GM12878 (cell line): ENCODE data around the gene BCOR. TPM values are rescaled to one million over a fixed set of nuclear protein-coding genes. Genes with fewer than 3 reads are reported as not detected.
A peak's percentile ranks its signal among the peaks of the same experiment; 100 is the strongest.

Experiments used
- ATAC-seq: fragments of 200-7000 bp; cut with Tn5 transposase; 3 replicates; pipeline ENCODE4 v1.9.1; 2020; ENCODE audit warnings: mild to moderate bottlenecking, moderate library complexity
- BruUV-seq: library from RNA; stranded (reverse); fragments of 400-500 nt; replicated peaks from 2 replicates; lab custom pipeline; 2021; lab: Mats Ljungman, UMichigan
- CTCF ChIA-PET: fragments of 300-600 bp; sonication (Branson Sonifier 250); formaldehyde crosslinking; extraction: SDS; loops from one replicate; lab custom pipeline; 2021; ENCODE audit warnings: inconsistent platforms; lab: Yijun Ruan, JAX
- POLR2A ChIA-PET: fragments of 350-600 bp; formaldehyde crosslinking; extraction: SDS; loops from one replicate; lab custom pipeline; 2021; ENCODE audit warnings: inconsistent platforms; lab: Charles Lee
- RAD21 ChIA-PET: fragments of 300-600 bp; sonication (Branson Sonifier 250); formaldehyde crosslinking; loops from one replicate; lab custom pipeline; 2023; ENCODE audit warnings: antibody characterized with exemption; ENCODE audit not compliant: unreplicated experiment; lab: Charles Lee
- SMC1A ChIA-PET: fragments of 300-600 bp; sonication (Branson Sonifier 250); formaldehyde crosslinking; loops from one replicate; lab custom pipeline; 2023; ENCODE audit not compliant: unreplicated experiment, uncharacterized antibody; lab: Charles Lee
- DNase-seq: peaks from one replicate; pipeline ENCODE4 v3.0.0-alpha.2; 2011; ENCODE audit warnings: low read depth, low spot score
- FAIRE-seq: peaks from 3 replicates; lab custom pipeline; 2011; peaks lifted over from hg19 to GRCh38; lab: Jason Lieb, UNC
- H2AFZ ChIP-seq: 2 replicates; pipeline ENCODE4 v1.6.0; 2011; ENCODE audit warnings: low read depth, low read length, control low read depth; ENCODE audit not compliant: control insufficient read depth
- H3K27ac ChIP-seq: 2 replicates; pipeline ENCODE4 v1.5.1; 2011; ENCODE audit warnings: control low read depth; ENCODE audit not compliant: control insufficient read depth, insufficient read depth
- H3K27me3 ChIP-seq, 2 experiments: replicated peaks in 1 of 2; 2 replicates each; pipeline versions ENCODE4 v1.6.0 to v1.6.1; 2011; ENCODE audit warnings: low read length in 1 of 2; ENCODE audit not compliant: control insufficient read depth in 2 of 2, insufficient read depth in 2 of 2
- H3K36me3 ChIP-seq, 2 experiments: 2 replicates each; pipeline ENCODE4 v1.5.1; 2011; ENCODE audit warnings: low read length in 1 of 2; ENCODE audit not compliant: control insufficient read depth in 2 of 2, insufficient read depth in 2 of 2
- H3K4me1 ChIP-seq: 2 replicates; pipeline ENCODE4 v1.6.1; 2011; ENCODE audit warnings: mild to moderate bottlenecking, low read length, moderate library complexity, mixed read lengths; ENCODE audit not compliant: control insufficient read depth, insufficient read depth
- H3K4me2 ChIP-seq: 2 replicates; pipeline ENCODE4 v1.6.0; 2011; ENCODE audit warnings: control low read depth; ENCODE audit not compliant: control insufficient read depth, insufficient read depth
- H3K4me3 ChIP-seq: fragments of 200-600 bp; sonication (generic); 2 replicates; pipeline ENCODE4 v1.5.1; 2016
- H3K79me2 ChIP-seq: 2 replicates; pipeline ENCODE4 v1.6.0; 2011; ENCODE audit warnings: low read length; ENCODE audit not compliant: control insufficient read depth, insufficient read depth
- H3K9ac ChIP-seq: 2 replicates; pipeline ENCODE4 v1.8.0; 2011; ENCODE audit warnings: low read length, control low read depth, mixed read lengths; ENCODE audit not compliant: control insufficient read depth, insufficient read depth
- H3K9me3 ChIP-seq: replicated peaks from 3 replicates; pipeline ENCODE4 v1.5.1; 2011; ENCODE audit warnings: mild to moderate bottlenecking, low read length; ENCODE audit not compliant: control insufficient read depth, insufficient read depth
- H4K20me1 ChIP-seq: 2 replicates; pipeline ENCODE4 v1.6.0; 2011; ENCODE audit not compliant: control insufficient read depth, insufficient read depth
- FOXK2 ChIP-seq: fragments of 450-650 bp; IDR thresholded peaks from 2 replicates; pipeline ENCODE4 v1.6.1; 2017; ENCODE audit warnings: mild to moderate bottlenecking, moderate library complexity
- NR2C2 ChIP-seq: IDR thresholded peaks from 2 replicates; pipeline ENCODE4 v1.6.1; 2011; ENCODE audit warnings: borderline replicate concordance, low read depth; ENCODE audit not compliant: control insufficient read depth, insufficient read length
- POLR2A ChIP-seq: IDR thresholded peaks from 2 replicates; pipeline ENCODE4 v1.6.1; 2011; ENCODE audit warnings: low read depth, mild to moderate bottlenecking, low read length
- WGBS: methylation state at CpG from one replicate; pipeline ENCODE4 v1.1.6; 2016; ENCODE audit warnings: low lambda C conversion rate; ENCODE audit not compliant: insufficient replicate concordance, insufficient coverage; ENCODE audit errors: missing lambda C conversion rate; 5-methylcytosine and 5-hydroxymethylcytosine counted together
- in situ Hi-C: fragments of 300-500 bp; cut with MboI; formaldehyde crosslinking; loops from 9 replicates; pipeline ENCODE4 v1.14.3; 2018; ENCODE audit warnings: mixed read lengths
- intact Hi-C: fragments of 100-400 bp; cut with micrococcal nuclease; formaldehyde crosslinking; loops from one replicate; pipeline ENCODE4 v1.14.2; 2022; ENCODE audit not compliant: unreplicated experiment
- polyA plus RNA-seq, 11 experiments: library from polyadenylated mRNA; depleted of rRNA in 4 of 11; unstranded in 6 of 11; stranded (reverse) in 5 of 11; fragments of >200 nt; fragmentation: Nextera tagmentation in 4 of 11; fragmentation: Illumina TruSeq in 1 of 11; extraction: Ambion mirVana in 4 of 11; extraction: Trizol in 1 of 11; gene quantifications; 1 replicate in 1 of 11; 2 replicates in 10 of 11; pipeline versions ENCODE4 v1.2.1 to v1.2.3, GENCODE V29; 2011 to 2016; ENCODE audit warnings: inconsistent platforms in 2 of 11, missing spikeins in 2 of 11, low read depth in 1 of 11
- total RNA-seq, 4 experiments: library from RNA; depleted of rRNA in 3 of 4; stranded (reverse); fragments of >200 nt in 3 of 4; fragmentation: Illumina TruSeq in 1 of 4; extraction: Trizol in 1 of 4; gene quantifications; 2 replicates each; pipeline versions ENCODE4 v1.2.1 to v1.2.3, GENCODE V29; 2013 to 2021
- TF ChIP-seq, protein P1 (sequence below): IDR thresholded peaks from 2 replicates; pipeline ENCODE4 v1.6.1; 2012; ENCODE audit warnings: mild to moderate bottlenecking, low read depth, low read length
- TF ChIP-seq, protein P2 (sequence below): IDR thresholded peaks from 2 replicates; pipeline ENCODE4 v1.6.1; 2011; ENCODE audit warnings: borderline replicate concordance, low read depth, mild to moderate bottlenecking, moderate library complexity, low read length; ENCODE audit not compliant: insufficient read depth, poor library complexity, severe bottlenecking

The BCOR gene
- total and polyA plus RNA-seq, 10 of the 15 experiments (the other 5 are each of a cell fraction or from before 2014, with no cell fraction given): 5.1 to 16.4 (median 10.1) TPM

DNA sequence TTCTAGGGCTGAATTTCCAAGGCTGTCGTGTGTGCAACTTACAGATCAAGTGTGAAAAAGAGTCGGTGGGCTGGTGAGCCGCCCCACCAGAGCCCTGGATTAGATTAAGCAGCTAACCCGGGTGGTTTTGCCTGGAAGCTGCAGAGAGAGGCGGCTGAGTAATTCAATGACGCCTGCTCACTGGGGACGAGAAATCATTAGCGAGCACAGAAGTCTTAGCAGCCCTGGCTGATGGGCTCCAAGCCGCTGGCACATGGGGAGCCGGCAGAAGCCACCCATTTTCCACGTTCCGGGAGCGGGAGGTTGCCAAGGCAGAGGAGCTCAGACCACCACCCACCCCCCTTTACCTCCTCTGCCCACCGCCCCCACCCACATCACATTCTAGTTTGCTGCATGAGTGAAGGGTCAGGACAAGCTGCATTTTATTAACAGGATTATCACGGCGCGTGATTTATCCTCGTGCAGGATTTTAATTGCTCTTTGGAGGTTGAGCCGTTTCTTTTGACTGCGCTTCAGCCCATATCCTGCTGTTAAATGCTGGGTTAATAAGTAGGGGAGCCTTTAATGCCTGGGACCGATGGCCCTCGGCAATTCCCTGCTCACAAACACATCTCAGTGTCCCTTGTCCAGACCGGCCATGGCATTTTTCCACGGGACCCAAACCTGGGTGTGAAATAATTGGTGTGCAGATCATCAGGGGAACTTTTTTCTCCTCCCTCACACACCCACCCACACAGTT, 19.1 kb downstream of the BCOR start:
- H3K4me1 ChIP-seq: no peaks in the 10 kb centered on the region
- FAIRE-seq (no peak), DNase-seq (no peak), ATAC-seq (no peak)
- no TSS peak for BruUV-seq
- in situ Hi-C loops (no loop called here), intact Hi-C loops (no loop called here)
- 57% methylated on average over 24 of the region's 24 CpGs for WGBS
- no peaks in the 10 kb centered on the region; the same call in 1 of the 2 replicates for H3K79me2 ChIP-seq
- H3K4me2 ChIP-seq: no peak overlapping the region
- H3K36me3 ChIP-seq: peaks cover 7 to 12% of the 10 kb centered on the region in 2 experiments; a peak in 3 of 4 replicates
- H4K20me1 ChIP-seq: peaks cover 9% of the 10 kb centered on the region; the same call in 1 of the 2 replicates
- H3K27ac ChIP-seq: no peak overlapping the region
- H3K4me3 ChIP-seq: no peak overlapping the region
- TF ChIP-seq POLR2A: no peak
- TF ChIP-seq, protein P1, sequence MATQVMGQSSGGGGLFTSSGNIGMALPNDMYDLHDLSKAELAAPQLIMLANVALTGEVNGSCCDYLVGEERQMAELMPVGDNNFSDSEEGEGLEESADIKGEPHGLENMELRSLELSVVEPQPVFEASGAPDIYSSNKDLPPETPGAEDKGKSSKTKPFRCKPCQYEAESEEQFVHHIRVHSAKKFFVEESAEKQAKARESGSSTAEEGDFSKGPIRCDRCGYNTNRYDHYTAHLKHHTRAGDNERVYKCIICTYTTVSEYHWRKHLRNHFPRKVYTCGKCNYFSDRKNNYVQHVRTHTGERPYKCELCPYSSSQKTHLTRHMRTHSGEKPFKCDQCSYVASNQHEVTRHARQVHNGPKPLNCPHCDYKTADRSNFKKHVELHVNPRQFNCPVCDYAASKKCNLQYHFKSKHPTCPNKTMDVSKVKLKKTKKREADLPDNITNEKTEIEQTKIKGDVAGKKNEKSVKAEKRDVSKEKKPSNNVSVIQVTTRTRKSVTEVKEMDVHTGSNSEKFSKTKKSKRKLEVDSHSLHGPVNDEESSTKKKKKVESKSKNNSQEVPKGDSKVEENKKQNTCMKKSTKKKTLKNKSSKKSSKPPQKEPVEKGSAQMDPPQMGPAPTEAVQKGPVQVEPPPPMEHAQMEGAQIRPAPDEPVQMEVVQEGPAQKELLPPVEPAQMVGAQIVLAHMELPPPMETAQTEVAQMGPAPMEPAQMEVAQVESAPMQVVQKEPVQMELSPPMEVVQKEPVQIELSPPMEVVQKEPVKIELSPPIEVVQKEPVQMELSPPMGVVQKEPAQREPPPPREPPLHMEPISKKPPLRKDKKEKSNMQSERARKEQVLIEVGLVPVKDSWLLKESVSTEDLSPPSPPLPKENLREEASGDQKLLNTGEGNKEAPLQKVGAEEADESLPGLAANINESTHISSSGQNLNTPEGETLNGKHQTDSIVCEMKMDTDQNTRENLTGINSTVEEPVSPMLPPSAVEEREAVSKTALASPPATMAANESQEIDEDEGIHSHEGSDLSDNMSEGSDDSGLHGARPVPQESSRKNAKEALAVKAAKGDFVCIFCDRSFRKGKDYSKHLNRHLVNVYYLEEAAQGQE: no peak
- no peak for TF ChIP-seq FOXK2
- TF ChIP-seq NR2C2: no peak
- TF ChIP-seq, protein P2, sequence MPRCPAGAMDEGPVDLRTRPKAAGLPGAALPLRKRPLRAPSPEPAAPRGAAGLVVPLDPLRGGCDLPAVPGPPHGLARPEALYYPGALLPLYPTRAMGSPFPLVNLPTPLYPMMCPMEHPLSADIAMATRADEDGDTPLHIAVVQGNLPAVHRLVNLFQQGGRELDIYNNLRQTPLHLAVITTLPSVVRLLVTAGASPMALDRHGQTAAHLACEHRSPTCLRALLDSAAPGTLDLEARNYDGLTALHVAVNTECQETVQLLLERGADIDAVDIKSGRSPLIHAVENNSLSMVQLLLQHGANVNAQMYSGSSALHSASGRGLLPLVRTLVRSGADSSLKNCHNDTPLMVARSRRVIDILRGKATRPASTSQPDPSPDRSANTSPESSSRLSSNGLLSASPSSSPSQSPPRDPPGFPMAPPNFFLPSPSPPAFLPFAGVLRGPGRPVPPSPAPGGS: peak; percentile 20
- ChIA-PET CTCF (interaction anchor here (0.5 kb wide), 1 partner anchor 47 kb away, joined by 3 read pairs; no protein-coding TSS in a partner anchor), POLR2A (no interaction called here), RAD21 (no interaction called here), SMC1A (no interaction called here)
- H3K9me3 ChIP-seq: no peaks in the 10 kb centered on the region; the same call in 2 of the 3 replicates
- no peaks in the 10 kb centered on the region for H3K27me3 ChIP-seq
- no peak overlapping the region for H2AFZ ChIP-seq
- no peak overlapping the region for H3K9ac ChIP-seq
